Measurements from ENCODE around the gene CERS6.

- TF ChIP-seq CTCF (IDR thresholded peaks at IDR 0.05) (no peak), POLR2A (IDR thresholded peaks at IDR 0.05) (no peak)
Measured at GRCh38 chr2:168517816-168518215, 61.7 kb downstream of the CERS6 start.

Data from esophagus squamous epithelium (tissue), 4 donors.